Activated naive CD4-positive, alpha-beta T cell treated with anti-CD3 and anti-CD28 coated beads for 36 hours (primary cell): ENCODE data around the gene TFF3. TPM values are rescaled to one million over a fixed set of nuclear protein-coding genes. Genes with fewer than 3 reads are reported as not detected.
A peak's percentile ranks its signal among the peaks of the same experiment; 100 is the strongest.

Experiments used
- CTCF ChIA-PET: fragments of 350-600 bp; sonication (Branson Sonifier 250); formaldehyde crosslinking; loops from one replicate; lab custom pipeline; 2021; ENCODE audit warnings: antibody characterized with exemption; lab: Charles Lee
- DNase-seq: peaks from one replicate; pipeline ENCODE4 v3.0.0-alpha.2; 2020
- H3K27ac Mint-ChIP-seq: one replicate; pipeline ENCODE4 v1.8.0; 2021; ENCODE audit warnings: mild to moderate bottlenecking, mixed read lengths
- H3K27me3 Mint-ChIP-seq: one replicate; pipeline ENCODE4 v1.8.0; 2021; ENCODE audit warnings: low read depth, mixed read lengths
- H3K36me3 Mint-ChIP-seq: one replicate; pipeline ENCODE4 v1.8.0; 2021; ENCODE audit warnings: low read depth, mixed read lengths
- H3K4me1 Mint-ChIP-seq: one replicate; pipeline ENCODE4 v1.8.0; 2021; ENCODE audit warnings: low read depth, mixed read lengths
- H3K4me3 Mint-ChIP-seq: one replicate; pipeline ENCODE4 v1.8.0; 2021; ENCODE audit warnings: mild to moderate bottlenecking, moderate library complexity, mixed read lengths
- H3K9me3 Mint-ChIP-seq: one replicate; pipeline ENCODE4 v1.8.0; 2021; ENCODE audit warnings: mixed read lengths
- intact Hi-C: fragments of 100-400 bp; cut with micrococcal nuclease; formaldehyde crosslinking; loops from one replicate; pipeline ENCODE4 v1.15.1; 2023
- total RNA-seq, 2 experiments: library from RNA; stranded (reverse); gene quantifications; one replicate each; pipeline ENCODE4 v1.2.3, GENCODE V29; 2021

TFF3 gene
- total RNA-seq, 2 experiments from 2014 or later, result not detected

DNA sequence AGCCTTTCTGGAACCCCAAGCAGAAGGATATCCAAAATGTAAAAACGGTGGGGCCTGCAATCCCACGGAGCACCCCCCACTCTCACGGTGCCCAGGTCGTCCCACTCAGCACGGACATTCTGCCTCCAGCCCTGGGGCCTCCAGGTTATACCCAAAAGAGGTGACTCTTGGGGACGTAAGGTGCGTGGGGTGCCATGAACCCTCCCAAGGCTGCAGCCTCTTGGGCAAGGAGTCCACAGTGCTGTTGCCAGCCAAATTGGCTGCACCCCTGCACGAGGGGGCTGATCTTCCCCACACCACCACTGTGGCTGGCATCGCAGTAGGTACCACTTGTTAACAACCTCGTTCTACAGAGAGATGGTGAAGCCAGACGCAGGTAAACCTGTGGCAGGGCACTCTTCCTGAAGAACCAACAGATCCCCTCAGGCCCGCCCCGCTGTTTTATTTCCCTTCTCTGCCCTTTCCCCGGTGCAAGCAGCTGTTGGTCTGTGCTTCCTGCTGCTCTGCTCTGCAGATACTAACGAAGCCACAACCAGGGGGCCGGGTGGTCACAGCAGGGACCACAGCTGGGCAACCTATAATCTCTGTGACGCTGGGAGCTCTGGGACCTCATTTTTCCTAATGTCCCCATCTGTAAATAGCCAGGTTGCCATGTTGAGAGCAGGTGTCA, 8.7 kb downstream of the TFF3 start:
- H3K4me1 Mint-ChIP-seq, result peaks cover 3% of the 10 kb centered on the region
- no peaks in the 10 kb centered on the region for H3K36me3 Mint-ChIP-seq
- CTCF ChIA-PET, result interaction anchor here (0.6 kb wide), 1 partner anchor 228 kb away, joined by 5 read pairs; no protein-coding TSS in a partner anchor
- H3K27ac Mint-ChIP-seq, result no peak overlapping the region
- H3K4me3 Mint-ChIP-seq, result no peak overlapping the region
- no peaks in the 10 kb centered on the region for H3K9me3 Mint-ChIP-seq
- H3K27me3 Mint-ChIP-seq, result peaks cover 2% of the 10 kb centered on the region
- DNase-seq, result no peak
- intact Hi-C loops, result loop anchor here (5.0 kb wide), 1 partner anchor 526 kb away; no protein-coding TSS in a partner anchor

GRCh38 chr21:42305707-42306147, 9.5 kb downstream of the TFF3 start:
- H3K27ac Mint-ChIP-seq, result no peak overlapping the region
- no peak overlapping the region for H3K4me3 Mint-ChIP-seq
- peaks cover 3% of the 10 kb centered on the region for H3K4me1 Mint-ChIP-seq
- DNase-seq, result no peak
- no peaks in the 10 kb centered on the region for H3K9me3 Mint-ChIP-seq
- H3K36me3 Mint-ChIP-seq, result no peaks in the 10 kb centered on the region
- intact Hi-C loops, result loop anchor here (5.0 kb wide), 1 partner anchor 527 kb away; no protein-coding TSS in a partner anchor
- peaks cover 2% of the 10 kb centered on the region for H3K27me3 Mint-ChIP-seq
- CTCF ChIA-PET, result interaction anchor here (0.7 kb wide), 1 partner anchor 66 kb away, joined by 3 read pairs; no protein-coding TSS in a partner anchor

DNA sequence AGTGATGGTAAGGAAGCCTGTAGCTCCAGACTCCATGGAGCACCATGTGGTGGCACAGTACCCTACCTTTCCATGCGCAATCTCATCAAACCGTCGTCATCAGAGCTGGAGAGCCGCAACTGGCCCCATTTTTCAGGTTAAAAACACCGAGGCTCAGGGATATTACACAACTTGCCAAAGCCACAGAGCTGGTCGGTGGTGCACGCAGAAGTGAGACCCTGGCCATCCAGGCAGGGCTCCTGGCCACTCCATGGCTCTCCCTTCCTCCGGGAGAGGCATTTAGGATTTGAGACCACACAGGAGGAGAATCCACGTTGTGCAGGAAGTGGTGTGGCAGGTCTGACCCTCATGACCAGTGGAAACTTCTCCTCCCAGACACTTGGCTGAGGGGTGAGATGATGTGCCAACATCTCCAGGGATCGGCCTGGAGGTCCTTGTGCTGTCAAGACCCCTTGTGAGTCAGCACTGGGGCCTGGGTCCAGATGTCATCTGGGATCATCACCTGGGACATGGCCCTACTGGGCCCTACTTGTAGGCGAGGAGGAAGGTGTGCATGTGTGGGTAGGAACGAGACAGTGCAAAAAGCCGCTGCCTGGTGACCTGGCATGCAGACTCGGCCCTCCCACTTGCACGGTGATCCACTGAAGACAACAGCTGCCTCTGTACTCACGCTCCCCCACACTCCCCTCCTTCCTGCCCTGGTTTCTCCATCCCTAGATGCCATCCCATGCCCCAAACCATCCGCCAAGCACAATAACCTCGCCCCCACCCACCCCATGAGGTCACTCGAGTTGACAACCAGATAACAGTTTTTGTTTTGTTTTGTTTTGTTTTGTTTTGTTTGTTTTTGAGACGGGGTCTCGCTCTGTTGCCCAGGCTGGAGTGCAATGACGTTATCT, 10.4 kb downstream of the TFF3 start:
- intact Hi-C loops, result loop anchor here (5.0 kb wide), 1 partner anchor 527 kb away; no protein-coding TSS in a partner anchor
- CTCF ChIA-PET, result no interaction called here

DNA sequence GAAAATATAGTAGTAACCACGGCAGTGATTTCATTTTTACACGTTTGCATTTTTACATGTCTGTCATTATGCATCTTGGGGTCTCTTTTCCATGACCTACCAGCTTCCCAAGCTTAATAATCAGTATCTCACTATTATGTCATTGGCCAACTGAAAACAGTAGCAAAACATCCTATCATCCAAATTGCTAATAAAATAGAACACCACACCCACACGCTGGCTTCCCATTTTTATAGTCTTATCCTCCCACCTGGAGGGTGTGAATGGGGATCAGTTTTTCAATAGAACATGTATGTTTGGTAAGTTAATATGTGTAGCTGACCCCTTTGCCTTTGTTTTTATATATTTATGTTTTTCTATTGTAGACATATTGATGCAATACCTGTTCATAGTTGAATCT, 11.8 kb downstream of the TFF3 start:
- H3K4me3 Mint-ChIP-seq, result no peak overlapping the region
- peaks cover 2% of the 10 kb centered on the region for H3K27me3 Mint-ChIP-seq
- intact Hi-C loops, result no loop called here
- H3K27ac Mint-ChIP-seq, result no peak overlapping the region
- H3K36me3 Mint-ChIP-seq, result no peaks in the 10 kb centered on the region
- no peak for DNase-seq
- CTCF ChIA-PET, result interaction anchor here (0.6 kb wide), 1 partner anchor 65 kb away, joined by 3 read pairs; no protein-coding TSS in a partner anchor
- peaks cover 8% of the 10 kb centered on the region for H3K4me1 Mint-ChIP-seq
- H3K9me3 Mint-ChIP-seq, result no peaks in the 10 kb centered on the region

More for the DNA sequence above, 10.4 kb downstream of the TFF3 start:
- Mint-ChIP-seq H3K4me1 (peaks cover 3% of the 10 kb centered on the region), H3K27me3 (peaks cover 2% of the 10 kb centered on the region), H3K36me3 (no peaks in the 10 kb centered on the region), H3K27ac (no peak overlapping the region), H3K4me3 (no peak overlapping the region), H3K9me3 (no peaks in the 10 kb centered on the region)
- DNase-seq, result no peak

GRCh38 chr21:42302794-42303193, 12.4 kb downstream of the TFF3 start:
- DNase-seq, result no peak

GRCh38 chr21:42302076-42302650, 13.0 kb downstream of the TFF3 start:
- H3K4me3 Mint-ChIP-seq, result no peak overlapping the region
- no peak overlapping the region for H3K27ac Mint-ChIP-seq
- no peaks in the 10 kb centered on the region for H3K36me3 Mint-ChIP-seq
- peaks cover 2% of the 10 kb centered on the region for H3K27me3 Mint-ChIP-seq
- no peak for DNase-seq
- H3K9me3 Mint-ChIP-seq, result no peaks in the 10 kb centered on the region
- CTCF ChIA-PET, result no interaction called here
- peaks cover 8% of the 10 kb centered on the region for H3K4me1 Mint-ChIP-seq
- intact Hi-C loops, result no loop called here

More at GRCh38 chr21:42302794-42303193, 12.4 kb downstream of the TFF3 start:
- H3K9me3 Mint-ChIP-seq, result no peaks in the 10 kb centered on the region
- H3K27me3 Mint-ChIP-seq, result peaks cover 2% of the 10 kb centered on the region
- peaks cover 8% of the 10 kb centered on the region for H3K4me1 Mint-ChIP-seq
- no peak overlapping the region for H3K4me3 Mint-ChIP-seq
- H3K27ac Mint-ChIP-seq, result no peak overlapping the region
- intact Hi-C loops, result no loop called here
- CTCF ChIA-PET, result no interaction called here
- no peaks in the 10 kb centered on the region for H3K36me3 Mint-ChIP-seq

GRCh38 chr21:42301371-42302075, 13.7 kb downstream of the TFF3 start:
- no peak overlapping the region for H3K27ac Mint-ChIP-seq
- H3K36me3 Mint-ChIP-seq, result no peaks in the 10 kb centered on the region
- H3K9me3 Mint-ChIP-seq, result no peaks in the 10 kb centered on the region
- no peak overlapping the region for H3K4me3 Mint-ChIP-seq
- CTCF ChIA-PET, result interaction anchor here (1.0 kb wide), 1 partner anchor 208 kb away, joined by 3 read pairs; no protein-coding TSS in a partner anchor
- intact Hi-C loops, result no loop called here
- DNase-seq, result no peak
- no peaks in the 10 kb centered on the region for H3K27me3 Mint-ChIP-seq
- H3K4me1 Mint-ChIP-seq, result peaks cover 8% of the 10 kb centered on the region

GRCh38 chr21:42300956-42301355, 14.3 kb downstream of the TFF3 start:
- Mint-ChIP-seq H3K9me3 (no peaks in the 10 kb centered on the region), H3K36me3 (no peaks in the 10 kb centered on the region), H3K4me1 (peaks cover 8% of the 10 kb centered on the region), H3K4me3 (no peak overlapping the region), H3K27ac (no peak overlapping the region), H3K27me3 (no peaks in the 10 kb centered on the region)
- DNase-seq, result no peak
- intact Hi-C loops, result no loop called here
- CTCF ChIA-PET, result interaction anchor here (1.0 kb wide), 1 partner anchor 208 kb away, joined by 3 read pairs; no protein-coding TSS in a partner anchor

GRCh38 chr21:42300045-42300583, 15.1 kb downstream of the TFF3 start:
- Mint-ChIP-seq H3K27ac (no peak overlapping the region), H3K9me3 (no peaks in the 10 kb centered on the region), H3K4me3 (no peak overlapping the region), H3K4me1 (peaks cover 8% of the 10 kb centered on the region), H3K27me3 (no peaks in the 10 kb centered on the region), H3K36me3 (peaks cover 4% of the 10 kb centered on the region)
- DNase-seq, result no peak
- intact Hi-C loops, result no loop called here
- CTCF ChIA-PET, result interaction anchor here (0.8 kb wide), 1 partner anchor 10 kb away, joined by 3 read pairs; no protein-coding TSS in a partner anchor

DNA sequence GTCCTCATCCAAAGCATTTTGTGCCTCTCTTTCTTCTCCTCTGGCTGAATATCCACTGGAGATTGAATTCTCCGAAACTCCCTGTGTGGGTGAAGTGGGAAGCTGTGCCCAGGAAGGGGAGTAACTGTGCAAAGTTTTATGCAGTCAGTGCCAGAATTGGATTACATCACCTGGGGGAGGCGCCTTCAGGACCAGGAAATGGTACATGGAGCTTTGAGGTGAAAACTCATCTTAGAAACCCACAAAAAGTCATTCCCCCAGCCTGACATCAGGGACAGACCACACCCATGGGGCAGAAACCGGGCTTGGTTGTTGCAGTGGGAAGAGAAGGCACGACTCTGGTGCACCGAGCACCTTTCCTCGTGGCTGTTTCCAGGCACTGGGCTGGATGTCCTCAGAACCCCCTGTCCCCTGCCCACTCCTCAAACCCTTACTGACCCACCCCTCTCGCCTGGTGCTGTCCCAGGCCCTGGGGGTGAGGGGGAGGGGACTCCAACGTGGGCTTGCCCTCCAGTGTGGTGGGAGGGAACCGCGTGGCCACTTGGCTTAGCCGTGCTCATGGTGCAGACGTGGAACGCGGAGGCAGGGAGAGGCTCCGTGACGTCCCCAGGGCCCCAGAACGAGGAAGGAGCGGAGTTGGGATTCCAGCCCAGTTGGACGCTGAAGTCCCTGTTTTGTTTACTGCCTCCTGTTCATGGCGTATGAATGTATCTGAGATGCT, 15.7 kb downstream of the TFF3 start:
- Mint-ChIP-seq H3K27me3 (no peaks in the 10 kb centered on the region), H3K9me3 (no peaks in the 10 kb centered on the region), H3K4me3 (no peak overlapping the region), H3K36me3 (peaks cover 5% of the 10 kb centered on the region), H3K27ac (no peak overlapping the region), H3K4me1 (peaks cover 8% of the 10 kb centered on the region)
- CTCF ChIA-PET, result interaction anchor here (0.8 to 1.4 kb wide), 2 partner anchors 10 to 41 kb away, joined by 3 read pairs; no protein-coding TSS in a partner anchor
- peak; percentile 65 for DNase-seq
- intact Hi-C loops, result no loop called here

GRCh38 chr21:42298657-42299056, 16.6 kb downstream of the TFF3 start:
- Mint-ChIP-seq H3K27ac (no peak overlapping the region), H3K4me3 (no peak overlapping the region)
- intact Hi-C loops, result no loop called here

More at GRCh38 chr21:42298657-42299056, 16.6 kb downstream of the TFF3 start:
- H3K27me3 Mint-ChIP-seq, result no peaks in the 10 kb centered on the region
- no peaks in the 10 kb centered on the region for H3K9me3 Mint-ChIP-seq
- CTCF ChIA-PET, result interaction anchor here (1.4 to 1.9 kb wide), 2 partner anchors 11 to 40 kb away, joined by 3 to 4 read pairs; no protein-coding TSS in a partner anchor
- peaks cover 8% of the 10 kb centered on the region for H3K4me1 Mint-ChIP-seq
- no peak for DNase-seq
- peaks cover 5% of the 10 kb centered on the region for H3K36me3 Mint-ChIP-seq
